ENCODE measurements around the gene DLG2. TPM values are rescaled to one million over a fixed set of nuclear protein-coding genes. Genes with fewer than 3 reads are reported as not detected.

Gene DLG2
- total RNA-seq, 1 experiment from 2014 or later: 1.8 TPM

DNA sequence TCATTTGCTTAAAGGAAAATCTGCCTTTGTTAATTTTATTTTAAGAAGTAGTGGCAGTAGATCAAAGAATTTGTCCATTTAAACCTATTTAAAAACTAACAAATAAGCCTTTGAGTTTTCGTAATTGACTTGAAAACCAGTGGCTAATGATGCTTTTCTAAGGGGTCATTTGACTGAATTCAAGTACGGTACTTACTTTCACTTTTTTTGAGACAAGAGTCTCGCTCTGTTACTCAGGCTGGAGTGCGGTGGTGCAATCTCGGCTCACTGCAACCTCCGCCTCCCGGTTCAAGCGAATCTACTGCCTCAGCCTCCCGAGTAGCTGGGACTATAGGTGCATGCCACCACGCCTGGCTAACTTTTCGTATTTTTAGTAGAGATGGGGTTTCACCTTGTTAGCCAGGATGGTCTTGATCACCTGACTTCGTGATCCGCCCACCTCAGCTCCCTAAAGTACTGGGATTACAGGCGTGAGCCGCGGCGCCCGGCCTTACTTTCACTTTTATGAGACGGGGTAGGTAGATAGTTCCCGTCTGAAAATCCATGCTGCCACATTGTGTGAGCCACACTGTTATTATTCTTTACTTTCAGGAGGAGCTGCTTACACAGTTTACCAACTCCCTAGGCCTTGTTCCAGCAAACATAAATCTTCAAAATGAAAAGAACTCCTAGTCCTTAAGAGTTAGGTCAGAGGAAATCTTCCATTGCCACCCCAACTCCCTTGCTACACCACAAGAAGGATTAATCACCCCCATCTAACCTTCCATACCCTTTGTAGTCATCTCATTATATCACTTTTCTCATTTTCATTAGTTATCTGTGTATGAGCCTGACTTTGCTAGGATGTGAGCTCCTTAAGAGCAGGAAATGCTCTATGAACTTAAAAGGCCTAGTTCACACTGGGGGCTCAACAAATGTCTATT is 1414.4 kb downstream of the DLG2 start:
- no peak overlapping the region for H3K4me3 ChIP-seq (ENCODE audit: insufficient read depth, low read depth, low read length)
- DNase-seq: no peak
- H3K36me3 ChIP-seq (replicated peaks; ENCODE audit: control insufficient read depth, insufficient read depth, low read length): no peaks in the 10 kb centered on the region
- H3K27me3 ChIP-seq (ENCODE audit: control insufficient read depth, insufficient read depth, low read length): no peaks in the 10 kb centered on the region

DNA sequence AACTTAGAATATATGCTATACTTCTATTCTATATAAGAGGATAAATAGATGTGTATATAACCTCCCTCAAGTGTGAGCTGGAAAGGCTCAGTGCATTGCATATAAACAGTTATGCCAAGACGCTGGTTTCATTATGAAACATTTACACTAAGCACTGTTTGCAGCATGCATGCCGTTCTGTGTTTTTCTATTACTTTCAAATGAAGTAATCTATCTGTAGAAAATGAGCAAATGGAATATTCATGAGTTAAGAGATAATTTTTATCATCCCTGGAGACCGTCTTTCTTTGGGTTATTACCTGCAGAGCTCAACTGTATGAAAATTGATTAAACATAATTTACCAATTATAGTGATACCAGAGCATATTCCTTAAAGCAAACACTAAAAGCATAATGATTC is 1415.2 kb downstream of the DLG2 start:
- no peaks in the 10 kb centered on the region for H3K27me3 ChIP-seq (ENCODE audit: control insufficient read depth, insufficient read depth, low read length)
- H3K4me3 ChIP-seq (ENCODE audit: insufficient read depth, low read depth, low read length): no peak overlapping the region
- no peaks in the 10 kb centered on the region for H3K36me3 ChIP-seq (replicated peaks; ENCODE audit: control insufficient read depth, insufficient read depth, low read length)
- DNase-seq: no peak

DNA sequence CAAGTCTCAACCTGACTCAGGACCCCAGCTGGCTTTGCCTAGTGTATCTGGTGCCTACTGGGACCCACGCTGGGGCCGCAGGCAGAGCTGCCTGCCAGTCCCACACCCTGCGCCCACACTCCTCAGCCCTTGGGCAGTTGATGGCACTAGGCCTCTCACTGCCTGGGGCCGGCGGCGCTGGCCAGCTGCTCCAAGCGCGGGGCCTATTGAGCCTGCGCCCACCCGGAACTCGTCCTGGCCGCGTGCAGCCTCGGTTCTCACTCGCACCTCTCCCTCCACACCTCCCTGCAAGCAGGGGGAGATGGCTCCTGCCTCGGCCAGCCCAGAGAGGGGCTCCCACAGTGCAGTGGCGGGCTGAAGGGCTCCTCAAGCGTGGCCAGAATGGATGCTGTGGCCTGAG is 1432.4 kb downstream of the DLG2 start:
- no peak overlapping the region for H3K4me3 ChIP-seq (ENCODE audit: insufficient read depth, low read depth, low read length)
- DNase-seq: no peak
- no peaks in the 10 kb centered on the region for H3K36me3 ChIP-seq (replicated peaks; ENCODE audit: control insufficient read depth, insufficient read depth, low read length)
- no peaks in the 10 kb centered on the region for H3K27me3 ChIP-seq (ENCODE audit: control insufficient read depth, insufficient read depth, low read length)

DNA sequence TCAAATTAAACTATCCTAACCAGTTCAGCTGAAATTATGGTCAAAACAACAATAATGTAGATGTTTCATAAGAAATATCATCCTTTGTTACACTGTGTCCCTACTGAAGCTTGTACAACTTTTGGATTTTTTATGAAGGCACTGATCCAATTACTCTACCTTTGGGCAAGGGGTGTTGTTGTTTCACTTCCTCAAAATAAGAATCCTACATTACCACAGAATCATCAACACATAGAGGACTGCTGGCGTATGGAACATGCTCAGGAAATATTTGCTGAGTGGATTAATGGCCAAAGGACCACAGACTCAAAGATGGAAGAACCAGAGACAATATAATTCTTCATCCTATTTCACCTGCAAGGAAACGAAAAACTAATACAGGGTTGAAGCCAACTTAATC is 1433.4 kb downstream of the DLG2 start:
- Histone ChIP-seq H3K4me3 (ENCODE audit: insufficient read depth, low read depth, low read length) (no peak overlapping the region), H3K36me3 (replicated peaks; ENCODE audit: control insufficient read depth, insufficient read depth, low read length) (no peaks in the 10 kb centered on the region), H3K27me3 (ENCODE audit: control insufficient read depth, insufficient read depth, low read length) (no peaks in the 10 kb centered on the region)
- DNase-seq: no peak

DNA sequence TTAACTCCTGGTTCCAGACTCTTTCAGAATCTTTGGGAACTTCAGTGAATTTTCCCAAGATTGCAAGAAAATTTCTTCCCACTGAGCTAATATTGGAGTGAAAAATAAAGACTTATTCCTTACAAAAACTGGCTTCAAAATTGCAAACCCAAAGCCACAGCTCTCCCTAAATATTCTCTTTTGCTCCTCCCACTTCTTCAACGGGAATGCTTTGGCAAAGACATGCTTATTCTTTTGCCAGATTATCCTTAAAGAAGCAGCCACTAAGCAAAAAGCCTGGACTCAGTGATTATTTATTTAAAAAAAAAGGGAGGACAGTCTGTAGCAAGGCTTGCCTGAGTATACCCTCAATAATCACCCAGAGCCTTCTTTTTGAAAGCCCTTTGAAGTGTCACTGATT is 1438.6 kb downstream of the DLG2 start:
- no peak for DNase-seq
- H3K36me3 ChIP-seq (replicated peaks; ENCODE audit: control insufficient read depth, insufficient read depth, low read length): no peaks in the 10 kb centered on the region
- no peak overlapping the region for H3K4me3 ChIP-seq (ENCODE audit: insufficient read depth, low read depth, low read length)
- no peaks in the 10 kb centered on the region for H3K27me3 ChIP-seq (ENCODE audit: control insufficient read depth, insufficient read depth, low read length)

DNA sequence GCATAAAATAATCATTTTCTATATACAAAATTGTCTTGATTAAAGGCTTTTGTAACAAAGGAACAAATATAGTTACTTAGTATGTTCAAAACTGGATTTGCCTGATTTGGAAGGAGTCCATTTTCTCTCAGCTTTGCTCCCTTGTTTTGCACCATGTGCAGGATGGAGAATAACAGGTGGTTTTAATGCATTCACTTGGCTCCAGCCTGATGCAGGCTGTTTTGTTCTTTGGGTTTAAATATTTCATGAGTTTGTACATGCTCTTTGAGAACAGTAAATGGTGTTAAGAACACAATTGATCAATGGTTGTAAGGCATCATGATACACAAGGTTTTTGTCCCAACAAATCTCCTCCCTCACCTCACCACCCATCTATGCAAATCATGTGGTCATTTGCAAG is 1454.1 kb downstream of the DLG2 start:
- Histone ChIP-seq H3K4me3 (ENCODE audit: insufficient read depth, low read depth, low read length) (no peak overlapping the region), H3K27me3 (ENCODE audit: control insufficient read depth, insufficient read depth, low read length) (no peaks in the 10 kb centered on the region), H3K36me3 (replicated peaks; ENCODE audit: control insufficient read depth, insufficient read depth, low read length) (no peaks in the 10 kb centered on the region)
- no peak for DNase-seq

DNA sequence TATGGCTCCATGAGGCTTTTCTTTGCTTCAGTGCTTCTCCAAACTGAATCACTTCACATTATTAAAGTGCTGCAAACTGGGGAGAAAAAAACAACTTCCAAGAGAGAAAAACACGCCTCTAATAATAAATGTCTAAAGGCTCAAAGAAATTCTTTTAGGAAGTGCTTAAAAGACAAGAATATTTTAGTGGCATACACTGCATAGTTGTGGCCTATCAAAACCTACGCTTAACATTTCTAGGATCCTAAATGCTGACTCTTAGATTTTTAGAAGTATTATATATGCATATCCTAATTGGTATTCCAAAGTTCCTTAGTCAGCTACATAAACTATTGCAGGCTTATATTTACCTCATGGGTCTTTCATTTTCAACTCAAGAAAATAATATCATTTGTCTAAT is 1462.0 kb downstream of the DLG2 start:
- Histone ChIP-seq H3K4me3 (ENCODE audit: insufficient read depth, low read depth, low read length) (no peak overlapping the region), H3K27me3 (ENCODE audit: control insufficient read depth, insufficient read depth, low read length) (no peaks in the 10 kb centered on the region), H3K36me3 (replicated peaks; ENCODE audit: control insufficient read depth, insufficient read depth, low read length) (no peaks in the 10 kb centered on the region)
- DNase-seq: no peak

DNA sequence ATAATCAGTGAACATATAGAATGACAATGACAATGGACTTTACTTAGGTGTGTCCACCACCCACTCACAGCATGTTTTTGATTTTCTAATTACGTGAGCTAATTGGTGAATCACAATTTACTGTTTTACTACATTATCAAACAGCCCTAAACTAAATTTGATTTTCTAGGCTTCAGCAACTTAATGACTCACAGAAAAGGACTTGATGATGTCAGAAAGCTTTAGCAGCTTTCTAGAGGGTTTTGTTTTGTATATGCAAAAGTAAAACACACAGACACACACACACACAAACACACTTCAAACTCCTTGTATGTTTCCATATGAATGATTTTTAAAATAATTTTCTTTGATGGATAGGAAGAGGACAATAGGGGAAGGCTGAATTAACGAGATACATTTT is 1462.4 kb downstream of the DLG2 start:
- Histone ChIP-seq H3K4me3 (ENCODE audit: insufficient read depth, low read depth, low read length) (no peak overlapping the region), H3K27me3 (ENCODE audit: control insufficient read depth, insufficient read depth, low read length) (no peaks in the 10 kb centered on the region)
- no peak for DNase-seq

DNA sequence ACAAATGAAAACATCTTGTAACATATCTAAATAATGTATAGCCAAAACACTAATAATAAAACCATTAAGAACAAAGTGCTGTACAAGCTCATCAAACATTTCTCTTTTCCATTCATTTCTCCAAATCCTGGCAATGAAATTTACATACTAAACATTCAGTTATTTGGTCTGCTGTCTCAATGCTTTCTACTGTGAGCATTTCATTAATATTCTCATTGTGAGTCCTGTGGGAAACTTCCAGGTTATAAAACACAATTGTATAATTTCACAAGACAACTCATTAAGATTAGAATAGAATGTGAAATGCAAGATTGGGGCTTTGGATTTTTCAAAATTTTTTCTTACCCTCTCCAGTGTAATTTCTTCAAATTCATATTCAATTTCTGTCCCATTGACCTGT is 1464.0 kb downstream of the DLG2 start:
- Histone ChIP-seq H3K4me3 (ENCODE audit: insufficient read depth, low read depth, low read length) (no peak overlapping the region), H3K27me3 (ENCODE audit: control insufficient read depth, insufficient read depth, low read length) (no peaks in the 10 kb centered on the region), H3K36me3 (replicated peaks; ENCODE audit: control insufficient read depth, insufficient read depth, low read length) (no peaks in the 10 kb centered on the region)
- no peak for DNase-seq

More for the DNA sequence above, 1462.4 kb downstream of the DLG2 start:
- no peaks in the 10 kb centered on the region for H3K36me3 ChIP-seq (replicated peaks; ENCODE audit: control insufficient read depth, insufficient read depth, low read length)

DNA sequence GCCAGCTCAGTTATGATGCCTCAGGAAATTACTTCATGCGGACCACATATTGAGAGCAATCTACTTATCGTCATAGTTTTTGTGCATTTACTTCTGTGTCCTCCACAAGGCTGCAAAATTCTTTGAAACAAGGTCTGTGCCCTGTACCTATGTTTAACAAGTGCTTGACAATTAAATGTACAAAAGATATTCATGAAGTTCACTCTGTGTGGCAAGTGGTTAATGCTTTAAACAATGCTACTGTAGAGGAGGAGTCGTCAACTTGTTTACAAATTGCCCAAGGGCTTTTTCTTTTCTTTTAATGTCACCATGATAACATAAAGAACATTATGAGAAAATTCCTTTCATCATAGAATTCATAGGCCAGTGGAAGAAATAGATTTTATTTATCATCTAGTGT is 1469.5 kb downstream of the DLG2 start:
- Histone ChIP-seq H3K4me3 (ENCODE audit: insufficient read depth, low read depth, low read length) (no peak overlapping the region), H3K36me3 (replicated peaks; ENCODE audit: control insufficient read depth, insufficient read depth, low read length) (no peaks in the 10 kb centered on the region), H3K27me3 (ENCODE audit: control insufficient read depth, insufficient read depth, low read length) (no peaks in the 10 kb centered on the region)
- DNase-seq: no peak

DNA sequence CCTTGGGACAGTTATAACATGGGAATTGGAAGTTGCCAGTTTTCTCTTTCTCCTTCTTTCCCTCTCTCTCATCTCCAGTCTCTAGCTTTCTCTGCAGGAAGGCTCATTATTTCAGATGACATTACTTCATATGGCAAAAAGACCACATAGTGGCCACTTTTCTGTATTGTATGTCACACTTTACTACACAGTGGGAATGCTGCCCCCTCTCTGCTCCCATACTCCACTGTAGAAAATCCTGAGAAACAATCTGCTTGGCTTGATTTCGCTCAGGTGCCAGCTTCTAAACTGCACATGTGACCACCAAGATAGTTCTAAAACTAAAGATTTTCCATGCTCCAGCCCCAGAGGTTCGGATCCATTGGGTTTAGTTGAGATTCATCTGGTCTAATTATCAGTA is 1480.3 kb downstream of the DLG2 start:
- peak; percentile 2 for DNase-seq
- Histone ChIP-seq H3K4me3 (ENCODE audit: insufficient read depth, low read depth, low read length) (no peak overlapping the region), H3K36me3 (replicated peaks; ENCODE audit: control insufficient read depth, insufficient read depth, low read length) (no peaks in the 10 kb centered on the region), H3K27me3 (ENCODE audit: control insufficient read depth, insufficient read depth, low read length) (no peaks in the 10 kb centered on the region)

DNA sequence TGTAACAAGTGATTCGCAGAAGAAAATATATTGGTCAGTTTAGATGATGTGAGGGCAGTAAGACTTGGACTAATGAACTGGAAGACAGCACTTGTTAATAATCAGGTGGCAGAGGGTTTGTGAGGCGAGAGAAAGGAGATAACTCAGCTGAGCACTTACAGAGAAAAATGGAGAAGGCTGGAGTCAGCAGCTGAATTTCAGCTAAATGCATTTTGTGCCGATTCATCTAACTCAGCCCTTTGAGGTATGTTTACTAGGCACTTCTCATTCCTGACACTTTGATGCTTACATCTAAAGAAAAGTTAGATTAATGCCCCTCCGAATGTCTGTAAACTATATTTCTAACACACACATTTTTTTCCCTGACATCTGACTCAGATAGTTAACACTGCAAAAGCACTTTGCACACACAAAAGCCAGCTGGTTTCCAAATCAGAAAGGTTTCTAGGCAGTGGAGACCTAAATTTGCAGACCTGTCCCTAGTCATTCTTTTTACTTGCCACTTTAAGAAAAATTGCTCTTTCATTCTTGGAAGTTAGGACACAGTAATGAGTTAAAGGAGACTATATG is 1481.4 kb downstream of the DLG2 start:
- Histone ChIP-seq H3K4me3 (ENCODE audit: insufficient read depth, low read depth, low read length) (no peak overlapping the region), H3K36me3 (replicated peaks; ENCODE audit: control insufficient read depth, insufficient read depth, low read length) (no peaks in the 10 kb centered on the region), H3K27me3 (ENCODE audit: control insufficient read depth, insufficient read depth, low read length) (no peaks in the 10 kb centered on the region)
- no peak for DNase-seq

DNA sequence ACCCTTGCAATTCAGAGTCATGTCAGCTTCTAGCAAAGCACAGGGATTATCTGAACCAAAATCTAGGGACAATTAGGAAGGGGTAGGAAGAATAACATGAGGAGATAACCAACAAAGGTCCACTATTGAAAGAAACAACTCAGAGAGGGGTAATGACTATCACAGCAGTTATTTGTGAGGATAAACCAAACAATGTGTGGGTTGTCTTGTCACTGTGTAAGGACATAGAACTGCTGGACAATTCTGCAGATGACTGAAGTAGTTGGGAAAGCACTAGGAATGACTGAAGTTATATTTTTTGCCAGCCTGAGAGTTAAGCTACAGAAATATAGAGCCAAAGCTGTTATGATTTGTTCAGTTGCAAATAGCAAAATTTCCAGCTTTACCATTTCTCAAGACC is 1482.6 kb downstream of the DLG2 start:
- Histone ChIP-seq H3K36me3 (replicated peaks; ENCODE audit: control insufficient read depth, insufficient read depth, low read length) (no peaks in the 10 kb centered on the region), H3K4me3 (ENCODE audit: insufficient read depth, low read depth, low read length) (no peak overlapping the region), H3K27me3 (ENCODE audit: control insufficient read depth, insufficient read depth, low read length) (no peaks in the 10 kb centered on the region)
- DNase-seq: no peak

DNA sequence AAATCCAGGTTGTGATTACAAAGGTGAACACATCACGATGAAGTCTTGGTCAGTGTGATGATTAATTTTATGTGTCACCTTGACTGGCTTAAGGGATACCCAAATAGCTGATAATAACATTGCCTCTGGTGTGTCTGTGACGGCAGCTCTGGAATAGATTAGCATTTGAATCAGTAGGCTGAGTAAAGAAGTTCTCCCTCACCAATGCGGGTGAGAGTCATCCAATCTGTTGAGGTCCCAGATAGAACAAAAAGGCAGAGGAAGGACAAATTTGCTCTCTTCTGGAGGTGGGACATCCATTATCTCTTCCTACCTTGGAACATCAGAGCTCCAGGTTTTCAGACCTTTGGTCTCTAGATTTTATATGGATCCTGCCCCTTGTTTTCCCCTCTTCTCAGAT is 1484.7 kb downstream of the DLG2 start:
- Histone ChIP-seq H3K4me3 (ENCODE audit: insufficient read depth, low read depth, low read length) (no peak overlapping the region), H3K36me3 (replicated peaks; ENCODE audit: control insufficient read depth, insufficient read depth, low read length) (no peaks in the 10 kb centered on the region), H3K27me3 (ENCODE audit: control insufficient read depth, insufficient read depth, low read length) (no peaks in the 10 kb centered on the region)
- no peak for DNase-seq

DNA sequence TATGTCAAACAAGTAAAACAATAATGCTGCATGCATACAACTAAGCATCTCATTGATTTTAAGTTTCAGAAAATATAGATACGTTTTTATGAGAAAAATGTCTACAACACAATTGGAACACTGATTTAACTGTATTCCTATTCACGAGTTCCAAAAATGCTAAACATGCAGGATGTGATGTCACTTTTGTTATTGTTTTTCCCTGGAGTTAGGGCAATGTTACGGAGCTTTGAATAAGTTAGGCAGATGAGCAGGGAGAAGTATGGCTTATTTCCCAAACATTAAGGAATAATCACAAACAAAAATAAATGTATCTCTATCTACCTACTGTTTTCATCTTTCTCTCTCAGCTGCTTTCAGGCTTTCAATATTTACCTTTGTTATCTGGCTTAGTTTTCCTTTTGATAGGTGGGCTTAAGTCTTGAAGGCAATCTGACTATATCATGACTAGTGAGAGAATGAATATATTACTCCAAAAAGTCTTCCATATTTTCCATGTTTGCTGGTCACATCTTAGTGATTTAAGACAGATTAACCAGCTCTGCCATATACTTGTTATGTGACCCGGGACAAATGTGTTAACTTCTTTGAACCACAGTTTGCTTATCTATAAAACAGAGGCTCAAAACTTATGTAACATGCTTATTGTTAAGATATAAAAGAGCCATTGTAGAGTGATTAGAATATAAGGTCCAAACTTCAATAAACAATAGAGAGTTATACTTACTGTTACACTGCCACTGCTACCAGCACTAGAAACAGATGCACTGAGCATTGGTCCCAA is 1486.6 kb downstream of the DLG2 start:
- no peaks in the 10 kb centered on the region for H3K27me3 ChIP-seq (ENCODE audit: control insufficient read depth, insufficient read depth, low read length)
- H3K4me3 ChIP-seq (ENCODE audit: insufficient read depth, low read depth, low read length): no peak overlapping the region
- DNase-seq: no peak
- H3K36me3 ChIP-seq (replicated peaks; ENCODE audit: control insufficient read depth, insufficient read depth, low read length): no peaks in the 10 kb centered on the region

All from H7 (cell line).